ENCODE data around the gene DTNB.

DTNB gene

GRCh38 chr2:25624635-25625034 lies 48.7 kb downstream of the DTNB start:
- Histone ChIP-seq H3K27me3 (no peaks in the 10 kb centered on the region), H3K27ac (no peak overlapping the region), H3K36me3 (peaks cover 7% of the 10 kb centered on the region), H3K4me3 (ENCODE audit: low read depth in 1 of 2, low read length in 1 of 2) (no peak overlapping the region), H3K9me3 (no peaks in the 10 kb centered on the region), H3K4me1 (ENCODE audit: control insufficient read depth in 1 of 2, insufficient read depth in 1 of 2, low read depth in 1 of 2, low read length in 1 of 2) (no peaks in the 10 kb centered on the region)
- TF ChIP-seq CTCF (IDR thresholded peaks at IDR 0.05) = no peak

GRCh38 chr2:25623361-25623760 lies 50.0 kb downstream of the DTNB start:
- Histone ChIP-seq H3K9me3 (no peaks in the 10 kb centered on the region), H3K27ac (no peak overlapping the region), H3K27me3 (no peaks in the 10 kb centered on the region), H3K4me1 (ENCODE audit: control insufficient read depth in 1 of 2, insufficient read depth in 1 of 2, low read depth in 1 of 2, low read length in 1 of 2) (no peaks in the 10 kb centered on the region), H3K36me3 (peaks cover 7% of the 10 kb centered on the region), H3K4me3 (ENCODE audit: low read depth in 1 of 2, low read length in 1 of 2) (no peak overlapping the region)
- no peak for TF ChIP-seq CTCF (IDR thresholded peaks at IDR 0.05)

GRCh38 chr2:25620711-25621110 lies 52.7 kb downstream of the DTNB start:
- no peak for TF ChIP-seq CTCF (IDR thresholded peaks at IDR 0.05)

GRCh38 chr2:25620077-25620476 lies 53.3 kb downstream of the DTNB start:
- peaks cover 0 to 7% of the 10 kb centered on the region in 2 experiments for H3K4me1 ChIP-seq (ENCODE audit: control insufficient read depth in 1 of 2, insufficient read depth in 1 of 2, low read depth in 1 of 2, low read length in 1 of 2)
- H3K9me3 ChIP-seq = no peaks in the 10 kb centered on the region
- no peak overlapping the region for H3K27ac ChIP-seq
- TF ChIP-seq CTCF (IDR thresholded peaks at IDR 0.05) = no peak
- H3K36me3 ChIP-seq = no peaks in the 10 kb centered on the region
- H3K4me3 ChIP-seq (ENCODE audit: low read depth in 1 of 2, low read length in 1 of 2) = no peak overlapping the region
- no peaks in the 10 kb centered on the region for H3K27me3 ChIP-seq

More at GRCh38 chr2:25620711-25621110, 52.7 kb downstream of the DTNB start:
- Histone ChIP-seq H3K4me1 (ENCODE audit: control insufficient read depth in 1 of 2, insufficient read depth in 1 of 2, low read depth in 1 of 2, low read length in 1 of 2) (peaks cover 0 to 4% of the 10 kb centered on the region in 2 experiments), H3K9me3 (no peaks in the 10 kb centered on the region), H3K27ac (no peak overlapping the region), H3K4me3 (ENCODE audit: low read depth in 1 of 2, low read length in 1 of 2) (no peak overlapping the region), H3K36me3 (no peaks in the 10 kb centered on the region), H3K27me3 (no peaks in the 10 kb centered on the region)

- Histone ChIP-seq H3K36me3 (no peaks in the 10 kb centered on the region), H3K27ac (no peak overlapping the region), H3K4me1 (ENCODE audit: control insufficient read depth in 1 of 2, insufficient read depth in 1 of 2, low read depth in 1 of 2, low read length in 1 of 2) (peaks cover 0 to 7% of the 10 kb centered on the region in 2 experiments), H3K4me3 (ENCODE audit: low read depth in 1 of 2, low read length in 1 of 2) (no peak overlapping the region), H3K27me3 (no peaks in the 10 kb centered on the region), H3K9me3 (no peaks in the 10 kb centered on the region)
- TF ChIP-seq CTCF (IDR thresholded peaks at IDR 0.05) = no peak
Measured at GRCh38 chr2:25619185-25619584, 54.2 kb downstream of the DTNB start.

GRCh38 chr2:25618676-25619075 lies 54.7 kb downstream of the DTNB start:
- Histone ChIP-seq H3K27me3 (no peaks in the 10 kb centered on the region), H3K4me3 (ENCODE audit: low read depth in 1 of 2, low read length in 1 of 2) (no peak overlapping the region), H3K9me3 (no peaks in the 10 kb centered on the region), H3K36me3 (no peaks in the 10 kb centered on the region), H3K4me1 (ENCODE audit: control insufficient read depth in 1 of 2, insufficient read depth in 1 of 2, low read depth in 1 of 2, low read length in 1 of 2) (peaks cover 0 to 7% of the 10 kb centered on the region in 2 experiments), H3K27ac (no peak overlapping the region)
- TF ChIP-seq CTCF (IDR thresholded peaks at IDR 0.05) = no peak

Data from neutrophil (primary cell).